Endothelial cell of umbilical vein (primary cell): Measurements from ENCODE around the gene DNM2. TPM values are rescaled to one million over a fixed set of nuclear protein-coding genes. Genes with fewer than 3 reads are reported as not detected.

ENCODE experiments used
- BruUV-seq: library from RNA; stranded (reverse); fragments of 400-500 nt; replicated peaks from 2 replicates; lab custom pipeline; 2021; lab: Mats Ljungman, UMichigan
- CTCF ChIA-PET: fragments of 300-600, 350-600 bp; sonication (Branson Sonifier 250); formaldehyde crosslinking; loops from one replicate; lab custom pipeline; 2021; ENCODE audit warnings: antibody characterized with exemption, inconsistent platforms; lab: Charles Lee
- POLR2A ChIA-PET: fragments of 300-600, 350-600 bp; sonication (Branson Sonifier 250); formaldehyde crosslinking; loops from one replicate; lab custom pipeline; 2021; ENCODE audit warnings: antibody characterized with exemption, inconsistent platforms; lab: Charles Lee
- DNase-seq: peaks from one replicate; pipeline ENCODE4 v3.0.0-alpha.2; 2011; ENCODE audit warnings: low read depth, low spot score
- FAIRE-seq: peaks from 2 replicates; lab custom pipeline; 2011; peaks lifted over from hg19 to GRCh38; lab: Jason Lieb, UNC
- H2AFZ ChIP-seq: 2 replicates; pipeline ENCODE4 v1.6.0; 2012; ENCODE audit warnings: low read depth, low read length, control low read depth, inconsistent platforms
- H3K27ac ChIP-seq: 2 replicates; pipeline ENCODE4 v1.5.1; 2011; ENCODE audit warnings: low read depth, mild to moderate bottlenecking, control low read depth, low read length, moderate library complexity; ENCODE audit not compliant: insufficient read depth
- H3K27me3 ChIP-seq, 2 experiments: 2 replicates each; pipeline versions ENCODE4 v1.6.0 to v1.6.1; 2011; ENCODE audit warnings: low read length in 2 of 2, mixed read lengths in 1 of 2; ENCODE audit not compliant: control insufficient read depth in 2 of 2, insufficient read depth in 2 of 2
- H3K36me3 ChIP-seq, 2 experiments: 2 replicates in 1 of 2; 3 replicates in 1 of 2; pipeline ENCODE4 v1.5.1; 2011; ENCODE audit warnings: low read length in 2 of 2, mild to moderate bottlenecking in 1 of 2, moderate library complexity in 1 of 2; ENCODE audit not compliant: control insufficient read depth in 2 of 2, insufficient read depth in 2 of 2; ENCODE audit errors: extremely low read depth in 1 of 2
- H3K4me1 ChIP-seq: 3 replicates; pipeline ENCODE4 v1.5.1; 2011; ENCODE audit warnings: mild to moderate bottlenecking, low read length; ENCODE audit not compliant: control insufficient read depth, insufficient read depth; ENCODE audit errors: extremely low read depth
- H3K4me2 ChIP-seq: 2 replicates; pipeline ENCODE4 v1.6.1; 2011; ENCODE audit warnings: low read length, control low read depth, mixed read lengths; ENCODE audit not compliant: insufficient read depth
- H3K4me3 ChIP-seq, 3 experiments: fragments of 200-600 bp in 1 of 3; sonication (generic), shearing (Covaris generic) in 1 of 3; replicated peaks in 1 of 3; 2 replicates each; pipeline ENCODE4 v1.5.1; 2011 to 2016; ENCODE audit warnings: control low read depth in 3 of 3, low read length in 3 of 3, mild to moderate bottlenecking in 2 of 3, inconsistent platforms in 1 of 3, low read depth in 1 of 3, moderate library complexity in 1 of 3; ENCODE audit not compliant: insufficient read depth in 1 of 3
- H3K79me2 ChIP-seq: 2 replicates; pipeline ENCODE4 v1.6.0; 2012; ENCODE audit warnings: low read length, inconsistent platforms; ENCODE audit not compliant: control insufficient read depth, insufficient read depth
- H3K9ac ChIP-seq: replicated peaks from 2 replicates; pipeline ENCODE3; 2011; ENCODE audit warnings: low read length, control low read depth; ENCODE audit not compliant: insufficient read depth; ENCODE audit errors: extremely low read depth
- H3K9me1 ChIP-seq: replicated peaks from 3 replicates; pipeline ENCODE4 v1.6.0; 2011; ENCODE audit warnings: mild to moderate bottlenecking, low read length; ENCODE audit not compliant: control insufficient read depth, insufficient read depth; ENCODE audit errors: extremely low read depth
- H3K9me3 ChIP-seq: replicated peaks from 2 replicates; pipeline ENCODE4 v1.5.1; 2012; ENCODE audit warnings: low read length, inconsistent platforms; ENCODE audit not compliant: control insufficient read depth, insufficient read depth
- H4K20me1 ChIP-seq: replicated peaks from 2 replicates; pipeline ENCODE3; 2011; ENCODE audit warnings: mild to moderate bottlenecking, low read length; ENCODE audit not compliant: control insufficient read depth, insufficient read depth; ENCODE audit errors: extremely low read depth
- EZH2 ChIP-seq: IDR thresholded peaks from 2 replicates; pipeline ENCODE4 v1.6.1; 2012; ENCODE audit warnings: borderline replicate concordance, low read depth, mild to moderate bottlenecking, moderate library complexity, low read length, inconsistent platforms; ENCODE audit not compliant: severe bottlenecking
- FOS ChIP-seq: IDR thresholded peaks from 2 replicates; pipeline ENCODE4 v1.6.1; 2011; ENCODE audit warnings: mild to moderate bottlenecking, low read length, moderate library complexity, borderline replicate concordance; ENCODE audit not compliant: insufficient read depth
- GATA2 ChIP-seq: IDR thresholded peaks from 2 replicates; pipeline ENCODE4 v1.7.0; 2011; ENCODE audit warnings: low read depth, mild to moderate bottlenecking, moderate library complexity, mixed read lengths, low read length; ENCODE audit not compliant: insufficient read length, insufficient read depth
- JUN ChIP-seq: IDR thresholded peaks from 2 replicates; pipeline ENCODE4 v1.6.1; 2011; ENCODE audit warnings: borderline replicate concordance, low read depth; ENCODE audit not compliant: insufficient read length, insufficient read depth
- MAX ChIP-seq: IDR thresholded peaks from 2 replicates; pipeline ENCODE4 v1.6.1; 2011; ENCODE audit not compliant: insufficient read depth, insufficient read length
- MYC ChIP-seq: IDR thresholded peaks from one replicate; pipeline ENCODE4 v1.6.1; 2011; ENCODE audit warnings: mild to moderate bottlenecking, low read depth, low read length
- POLR2A ChIP-seq: IDR thresholded peaks from 2 replicates; pipeline ENCODE4 v1.6.1; 2012; ENCODE audit warnings: low read depth, mild to moderate bottlenecking, control low read depth, low read length
- POLR2AphosphoS5 ChIP-seq: IDR thresholded peaks from 2 replicates; pipeline ENCODE4 v1.6.1; 2012; ENCODE audit warnings: low read depth, mild to moderate bottlenecking, control low read depth, low read length, moderate library complexity; ENCODE audit not compliant: insufficient read depth
- dilution Hi-C: fragments of 300-500 bp; cut with MboI; formaldehyde crosslinking; loops from one replicate; pipeline ENCODE4 v1.15.0; 2019; ENCODE audit warnings: low sequenced_read_pairs; ENCODE audit not compliant: extremely low pct_ligation_motif_present
- intact Hi-C: fragments of 100-400 bp; cut with micrococcal nuclease; formaldehyde crosslinking; loops from one replicate; pipeline ENCODE4 v1.10.0; 2022
- polyA plus RNA-seq, 4 experiments: library from polyadenylated mRNA; depleted of rRNA in 3 of 4; stranded (reverse) in 3 of 4; unstranded in 1 of 4; fragments of >200 nt; gene quantifications; 2 replicates each; pipeline versions ENCODE4 v1.2.1 to v1.2.3, GENCODE V29; 2011 to 2012; ENCODE audit warnings: missing spikeins in 1 of 4
- total RNA-seq: library from RNA; stranded (reverse); gene quantifications from 2 replicates; pipeline ENCODE4 v1.2.3, GENCODE V29; 2021
- TF ChIP-seq, protein P1 (sequence below), 2 donors: IDR thresholded peaks; 1 replicate in 1 of 2; 2 replicates in 1 of 2; pipeline ENCODE4 v1.5.1; 2011; ENCODE audit warnings: low read length in 2 of 2, mild to moderate bottlenecking in 2 of 2, moderate library complexity in 2 of 2, control low read depth in 1 of 2, inconsistent platforms in 1 of 2, low read depth in 1 of 2; ENCODE audit not compliant: insufficient read depth in 1 of 2; ENCODE audit errors: extremely low read depth in 1 of 2

DNM2 gene
- total and polyA plus RNA-seq, 2 donors (not counting 3 experiments of a cell fraction or from before 2014, with no cell fraction given): 81.8 to 175 TPM

DNA sequence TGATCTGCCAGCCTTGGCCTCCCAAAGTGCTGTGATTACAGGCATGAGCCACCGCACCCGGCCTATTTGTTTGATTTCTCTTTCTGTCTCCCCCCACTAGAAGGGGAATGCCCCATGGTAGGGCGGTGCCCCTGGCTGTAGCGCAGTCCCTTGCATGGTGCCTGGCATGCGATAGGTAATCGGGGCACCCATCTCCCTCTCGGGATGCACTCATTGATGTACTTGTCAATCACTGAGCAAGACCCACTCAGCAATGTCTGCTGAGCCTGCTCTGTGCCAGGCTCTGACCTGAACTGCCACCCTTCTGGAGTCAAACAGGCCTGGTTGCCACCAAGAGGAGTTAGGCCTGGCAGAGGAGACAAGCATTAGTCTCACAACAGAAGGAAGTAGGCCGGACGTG is 19.8 kb downstream of the DNM2 start:
- CTCF ChIA-PET: no interaction called here
- TF ChIP-seq MYC: no peak
- TF ChIP-seq, protein P1, sequence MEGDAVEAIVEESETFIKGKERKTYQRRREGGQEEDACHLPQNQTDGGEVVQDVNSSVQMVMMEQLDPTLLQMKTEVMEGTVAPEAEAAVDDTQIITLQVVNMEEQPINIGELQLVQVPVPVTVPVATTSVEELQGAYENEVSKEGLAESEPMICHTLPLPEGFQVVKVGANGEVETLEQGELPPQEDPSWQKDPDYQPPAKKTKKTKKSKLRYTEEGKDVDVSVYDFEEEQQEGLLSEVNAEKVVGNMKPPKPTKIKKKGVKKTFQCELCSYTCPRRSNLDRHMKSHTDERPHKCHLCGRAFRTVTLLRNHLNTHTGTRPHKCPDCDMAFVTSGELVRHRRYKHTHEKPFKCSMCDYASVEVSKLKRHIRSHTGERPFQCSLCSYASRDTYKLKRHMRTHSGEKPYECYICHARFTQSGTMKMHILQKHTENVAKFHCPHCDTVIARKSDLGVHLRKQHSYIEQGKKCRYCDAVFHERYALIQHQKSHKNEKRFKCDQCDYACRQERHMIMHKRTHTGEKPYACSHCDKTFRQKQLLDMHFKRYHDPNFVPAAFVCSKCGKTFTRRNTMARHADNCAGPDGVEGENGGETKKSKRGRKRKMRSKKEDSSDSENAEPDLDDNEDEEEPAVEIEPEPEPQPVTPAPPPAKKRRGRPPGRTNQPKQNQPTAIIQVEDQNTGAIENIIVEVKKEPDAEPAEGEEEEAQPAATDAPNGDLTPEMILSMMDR (IDR thresholded peaks at IDR 0.05; ENCODE audit: extremely low read depth in 1 of 2, insufficient read depth in 1 of 2, low read depth in 1 of 2, low read length in 2 of 2): no peak
- no peak for TF ChIP-seq POLR2AphosphoS5
- TF ChIP-seq MAX: no peak
- TF ChIP-seq GATA2: no peak
- no peak for TF ChIP-seq JUN
- TF ChIP-seq POLR2A: no peak
- TF ChIP-seq EZH2: no peak
- no peak for TF ChIP-seq FOS
- Histone ChIP-seq H3K27ac (no peak overlapping the region), H3K9me3 (no peaks in the 10 kb centered on the region), H3K27me3 (no peaks in the 10 kb centered on the region), H3K36me3 (no peaks in the 10 kb centered on the region), H3K9ac (no peak overlapping the region), H3K4me3 (no peak overlapping the region), H2AFZ (no peak overlapping the region), H4K20me1 (no peaks in the 10 kb centered on the region), H3K4me1 (peaks cover 8% of the 10 kb centered on the region), H3K79me2 (peaks cover 82% of the 10 kb centered on the region), H3K9me1 (no peaks in the 10 kb centered on the region), H3K4me2 (no peak overlapping the region)
- dilution Hi-C loops (no loop called here), intact Hi-C loops (no loop called here)
- BruUV-seq: no TSS peak
- no peak for DNase-seq
- POLR2A ChIA-PET: no interaction called here
- FAIRE-seq: no peak
